ENCODE measurements around the gene RHBDD2. TPM values are rescaled to one million over a fixed set of nuclear protein-coding genes. Genes with fewer than 3 reads are reported as not detected.
"Not testable (repeated sequence)": the region's sequence is repeated elsewhere in the genome, so short reads cannot be mapped to it uniquely, and the experiment has no call there.

The RHBDD2 gene
- total RNA-seq, 6 experiments from 2014 or later = 24.4 to 56.1 (median 31.7) TPM

DNA sequence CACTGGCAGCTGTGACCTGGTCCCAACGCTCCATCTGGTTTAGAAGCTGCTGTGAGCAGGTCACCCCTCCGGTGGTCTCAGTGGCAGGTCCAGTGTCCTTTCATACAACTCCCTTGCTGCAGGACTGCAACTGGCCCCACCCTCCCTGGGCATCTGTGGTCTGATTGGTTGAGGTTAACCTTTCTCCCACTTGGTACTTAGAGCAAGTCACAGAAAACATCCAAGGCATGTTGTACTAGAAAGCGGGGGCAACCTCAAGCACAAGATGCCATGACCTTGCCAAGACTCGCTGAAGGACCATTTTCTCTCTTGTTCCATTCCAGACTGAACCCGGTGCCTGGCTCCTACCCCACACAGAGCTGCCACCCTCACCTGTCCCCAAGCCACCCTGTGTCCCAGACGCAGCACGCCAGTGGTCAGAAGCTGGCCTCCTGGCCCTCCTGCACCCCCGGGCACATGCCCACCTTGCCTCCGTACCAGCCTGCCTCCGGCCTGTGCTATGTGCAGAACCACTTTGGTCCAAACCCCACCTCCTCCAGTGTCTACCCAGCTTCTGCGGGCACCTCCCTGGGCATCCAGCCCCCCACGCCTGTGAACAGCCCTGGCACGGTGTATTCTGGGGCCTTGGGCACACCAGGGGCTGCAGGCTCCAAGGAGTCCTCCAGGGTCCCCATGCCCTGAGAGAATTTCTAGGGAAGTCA is 9.0 kb downstream of the RHBDD2 start:
- WGBS (ENCODE audit: insufficient coverage, low coverage, low lambda C conversion rate, missing lambda C conversion rate) = 92% methylated on average over 6 of the region's 13 CpGs
- ATAC-seq = peak in 1 of 4 donors; percentile 2

DNA sequence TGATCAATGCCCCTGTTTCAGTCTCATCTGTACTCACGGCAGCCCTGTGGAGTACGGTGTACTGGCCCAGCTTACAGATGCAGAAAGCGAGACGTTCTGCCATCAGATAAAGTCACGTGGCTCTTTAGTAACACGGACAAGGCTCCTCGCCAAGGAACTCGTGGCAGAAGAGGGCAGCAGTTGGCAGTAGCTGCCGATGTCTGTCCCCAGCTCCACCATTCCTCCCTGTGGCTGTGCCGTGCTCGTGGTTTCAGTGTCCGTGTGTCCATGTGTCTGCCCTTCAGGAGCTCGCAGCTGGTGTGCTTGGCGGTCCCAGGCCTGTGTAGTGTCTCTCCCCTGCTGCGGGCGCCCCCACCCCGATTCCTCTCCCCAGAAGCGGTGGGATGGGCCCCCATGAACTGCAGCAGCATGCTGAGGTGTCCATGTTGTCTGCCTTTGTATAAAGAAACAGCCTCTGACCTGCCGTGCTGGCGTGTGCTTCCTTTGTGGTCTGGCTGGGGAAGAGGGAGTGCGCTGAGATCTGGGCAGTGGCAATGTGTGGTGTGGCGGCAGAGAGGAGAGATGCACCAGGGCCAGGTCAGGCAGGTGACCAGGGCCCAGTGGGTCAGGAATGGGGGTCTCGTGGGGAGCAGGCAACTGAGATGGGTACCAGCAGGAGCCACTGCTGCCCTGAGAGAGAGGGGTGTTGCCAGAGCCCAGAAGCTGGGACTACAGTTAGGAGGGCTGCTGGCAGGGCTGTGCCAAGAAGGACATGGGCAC is 9.8 kb downstream of the RHBDD2 start:
- intact Hi-C loops (cut with DNase I) = no loop called here
- peak; percentile 67 to 86 (median 84) for DNase-seq
- Histone ChIP-seq H3K4me1 (peaks cover 0 to 6% (median 0%) of the 10 kb centered on the region in 4 donors), H3K9me3 (no peaks in the 10 kb centered on the region), H3K27ac (peak overlapping the region in 2 of 3 donors; percentile 55 to 60), H3K4me3 (no peak overlapping the region), H3K36me3 (peaks cover 0 to 35% (median 12%) of the 10 kb centered on the region in 4 donors), H3K27me3 (no peaks in the 10 kb centered on the region)
- peak; percentile 86 to 92 (median 89) for ATAC-seq
- 52% methylated on average over 10 of the region's 23 CpGs for WGBS (ENCODE audit: insufficient coverage, low coverage, low lambda C conversion rate, missing lambda C conversion rate)
- no peak for TF ChIP-seq POLR2A (IDR thresholded peaks at IDR 0.05)
- TF ChIP-seq, protein P1, sequence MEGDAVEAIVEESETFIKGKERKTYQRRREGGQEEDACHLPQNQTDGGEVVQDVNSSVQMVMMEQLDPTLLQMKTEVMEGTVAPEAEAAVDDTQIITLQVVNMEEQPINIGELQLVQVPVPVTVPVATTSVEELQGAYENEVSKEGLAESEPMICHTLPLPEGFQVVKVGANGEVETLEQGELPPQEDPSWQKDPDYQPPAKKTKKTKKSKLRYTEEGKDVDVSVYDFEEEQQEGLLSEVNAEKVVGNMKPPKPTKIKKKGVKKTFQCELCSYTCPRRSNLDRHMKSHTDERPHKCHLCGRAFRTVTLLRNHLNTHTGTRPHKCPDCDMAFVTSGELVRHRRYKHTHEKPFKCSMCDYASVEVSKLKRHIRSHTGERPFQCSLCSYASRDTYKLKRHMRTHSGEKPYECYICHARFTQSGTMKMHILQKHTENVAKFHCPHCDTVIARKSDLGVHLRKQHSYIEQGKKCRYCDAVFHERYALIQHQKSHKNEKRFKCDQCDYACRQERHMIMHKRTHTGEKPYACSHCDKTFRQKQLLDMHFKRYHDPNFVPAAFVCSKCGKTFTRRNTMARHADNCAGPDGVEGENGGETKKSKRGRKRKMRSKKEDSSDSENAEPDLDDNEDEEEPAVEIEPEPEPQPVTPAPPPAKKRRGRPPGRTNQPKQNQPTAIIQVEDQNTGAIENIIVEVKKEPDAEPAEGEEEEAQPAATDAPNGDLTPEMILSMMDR (IDR thresholded peaks at IDR 0.05) = no peak

More for the DNA sequence above, 9.0 kb downstream of the RHBDD2 start:
- intact Hi-C loops (cut with DNase I) = no loop called here
- Histone ChIP-seq H3K27ac (no peak overlapping the region), H3K9me3 (no peaks in the 10 kb centered on the region), H3K27me3 (no peaks in the 10 kb centered on the region), H3K36me3 (peaks cover 0 to 43% (median 12%) of the 10 kb centered on the region in 4 donors), H3K4me3 (no peak overlapping the region), H3K4me1 (peaks cover 0 to 6% (median 0%) of the 10 kb centered on the region in 4 donors)
- TF ChIP-seq POLR2A (IDR thresholded peaks at IDR 0.05) = no peak
- TF ChIP-seq, protein P1 (IDR thresholded peaks at IDR 0.05) = no peak
- no peak for DNase-seq

DNA sequence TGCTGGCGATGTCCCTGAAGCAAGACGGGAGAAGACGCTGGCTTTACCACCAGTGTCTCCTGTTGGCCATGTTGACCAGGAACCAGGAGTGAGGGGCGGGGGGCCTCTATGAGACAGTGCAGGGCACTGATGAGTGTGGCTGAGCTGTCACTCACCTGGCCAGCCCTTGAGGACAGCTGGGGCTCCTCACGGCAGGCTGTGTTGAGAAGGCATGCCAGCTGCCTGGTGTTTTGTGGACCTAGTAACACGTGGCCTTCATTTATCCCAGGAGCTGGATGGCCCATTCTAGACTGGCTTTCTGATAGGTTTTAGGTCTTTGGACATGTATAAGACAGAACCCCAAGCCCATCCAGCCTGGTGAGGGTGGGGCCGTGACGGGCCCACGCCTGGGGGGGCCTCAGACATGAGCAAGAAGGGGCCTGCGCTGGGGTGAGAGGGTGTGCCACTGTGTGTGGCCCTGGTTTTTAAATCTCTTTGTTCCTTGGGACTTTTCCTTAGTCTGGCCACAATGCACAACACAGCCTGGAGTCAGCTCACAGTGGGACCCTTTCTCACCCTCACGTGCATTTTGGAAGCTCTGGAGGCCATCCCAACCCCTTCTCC is 10.5 kb downstream of the RHBDD2 start:
- no peak overlapping the region for H3K27ac ChIP-seq
- 100% methylated on average over 3 of the region's 11 CpGs for WGBS (ENCODE audit: insufficient coverage, low coverage, low lambda C conversion rate, missing lambda C conversion rate)
- TF ChIP-seq, protein P1 (IDR thresholded peaks at IDR 0.05) = no peak
- TF ChIP-seq POLR2A (IDR thresholded peaks at IDR 0.05) = no peak
- DNase-seq (no peak), ATAC-seq (peak in 1 of 4 donors; percentile 1)
- no peaks in the 10 kb centered on the region for H3K9me3 ChIP-seq
- peaks cover 0 to 6% (median 0%) of the 10 kb centered on the region in 4 donors for H3K4me1 ChIP-seq
- intact Hi-C loops (cut with DNase I) = no loop called here
- no peak overlapping the region for H3K4me3 ChIP-seq
- no peaks in the 10 kb centered on the region for H3K27me3 ChIP-seq
- H3K36me3 ChIP-seq = peaks cover 0 to 28% (median 6%) of the 10 kb centered on the region in 4 donors

DNA sequence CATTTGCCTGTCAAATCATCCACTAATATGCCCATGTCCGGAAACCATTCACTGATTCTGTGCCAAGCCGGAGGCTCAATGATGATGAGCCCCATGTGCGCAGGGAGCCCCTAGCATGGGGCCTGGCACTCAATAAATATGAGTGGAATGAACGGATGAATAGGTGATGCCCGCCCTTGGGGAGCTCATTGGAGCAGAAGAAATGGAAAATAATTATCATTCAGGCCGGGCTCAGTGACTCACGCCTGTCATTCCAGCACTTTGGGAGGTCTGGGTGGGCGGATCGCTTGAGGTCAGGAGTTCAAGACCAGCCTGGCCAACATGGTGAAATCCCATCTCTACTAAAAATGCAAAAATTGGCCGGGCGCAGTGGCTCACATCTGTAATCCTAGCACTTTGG is 11.0 kb downstream of the RHBDD2 start:
- DNase-seq (no peak), ATAC-seq (no peak)
- H3K27ac ChIP-seq = no peak overlapping the region

DNA sequence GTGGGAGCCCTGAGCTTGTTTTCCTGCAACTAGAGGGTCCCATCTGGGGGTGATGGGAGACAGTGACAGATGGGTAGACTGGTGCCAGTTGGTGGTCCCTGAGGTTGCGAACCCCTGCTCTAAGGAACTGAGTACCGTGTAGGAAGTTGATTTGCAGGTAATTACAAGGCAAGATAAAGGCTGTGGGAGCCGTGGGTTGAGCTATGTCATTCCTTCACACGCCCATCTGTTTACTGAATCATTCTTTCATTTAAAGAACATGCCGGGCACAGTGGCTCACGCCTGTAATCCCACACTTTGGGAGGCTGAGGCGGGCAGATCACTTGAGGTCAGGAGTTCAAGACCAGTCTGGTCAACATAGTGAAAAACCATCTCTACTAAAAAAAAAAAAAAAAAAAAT is 12.4 kb downstream of the RHBDD2 start:
- H3K36me3 ChIP-seq; H3K9me3 ChIP-seq; H3K27me3 ChIP-seq; DNase-seq; ATAC-seq; intact Hi-C loops (cut with DNase I); H3K4me1 ChIP-seq; H3K4me3 ChIP-seq; H3K27ac ChIP-seq: not testable (repeated sequence)
- 68% methylated on average over 6 of the region's 7 CpGs for WGBS (ENCODE audit: insufficient coverage, low coverage, low lambda C conversion rate, missing lambda C conversion rate)

More for the DNA sequence above, 11.0 kb downstream of the RHBDD2 start:
- 84% methylated on average over 11 of the region's 11 CpGs for WGBS (ENCODE audit: insufficient coverage, low coverage, low lambda C conversion rate, missing lambda C conversion rate)
- intact Hi-C loops (cut with DNase I) = no loop called here
- TF ChIP-seq, protein P1 (IDR thresholded peaks at IDR 0.05) = no peak
- TF ChIP-seq POLR2A (IDR thresholded peaks at IDR 0.05) = no peak
- peaks cover 0 to 23% (median 3%) of the 10 kb centered on the region in 4 donors for H3K36me3 ChIP-seq
- no peaks in the 10 kb centered on the region for H3K9me3 ChIP-seq
- H3K27me3 ChIP-seq = no peaks in the 10 kb centered on the region
- peaks cover 0 to 6% (median 0%) of the 10 kb centered on the region in 4 donors for H3K4me1 ChIP-seq
- no peak overlapping the region for H3K4me3 ChIP-seq

Measured in right lobe of liver (tissue), 6 donors.